Hair follicular keratinocyte (primary cell): ENCODE measurements around the gene FAM200B. TPM values are rescaled to one million over a fixed set of nuclear protein-coding genes. Genes with fewer than 3 reads are reported as not detected.

Experiments used
- total RNA-seq: library from RNA; depleted of rRNA; stranded (reverse); fragments of >200 nt; gene quantifications from 2 replicates; pipeline ENCODE4 v1.2.3, GENCODE V29; 2015

FAM200B gene
- total RNA-seq = 25.0 and 42.3 TPM in 2 replicates

DNA sequence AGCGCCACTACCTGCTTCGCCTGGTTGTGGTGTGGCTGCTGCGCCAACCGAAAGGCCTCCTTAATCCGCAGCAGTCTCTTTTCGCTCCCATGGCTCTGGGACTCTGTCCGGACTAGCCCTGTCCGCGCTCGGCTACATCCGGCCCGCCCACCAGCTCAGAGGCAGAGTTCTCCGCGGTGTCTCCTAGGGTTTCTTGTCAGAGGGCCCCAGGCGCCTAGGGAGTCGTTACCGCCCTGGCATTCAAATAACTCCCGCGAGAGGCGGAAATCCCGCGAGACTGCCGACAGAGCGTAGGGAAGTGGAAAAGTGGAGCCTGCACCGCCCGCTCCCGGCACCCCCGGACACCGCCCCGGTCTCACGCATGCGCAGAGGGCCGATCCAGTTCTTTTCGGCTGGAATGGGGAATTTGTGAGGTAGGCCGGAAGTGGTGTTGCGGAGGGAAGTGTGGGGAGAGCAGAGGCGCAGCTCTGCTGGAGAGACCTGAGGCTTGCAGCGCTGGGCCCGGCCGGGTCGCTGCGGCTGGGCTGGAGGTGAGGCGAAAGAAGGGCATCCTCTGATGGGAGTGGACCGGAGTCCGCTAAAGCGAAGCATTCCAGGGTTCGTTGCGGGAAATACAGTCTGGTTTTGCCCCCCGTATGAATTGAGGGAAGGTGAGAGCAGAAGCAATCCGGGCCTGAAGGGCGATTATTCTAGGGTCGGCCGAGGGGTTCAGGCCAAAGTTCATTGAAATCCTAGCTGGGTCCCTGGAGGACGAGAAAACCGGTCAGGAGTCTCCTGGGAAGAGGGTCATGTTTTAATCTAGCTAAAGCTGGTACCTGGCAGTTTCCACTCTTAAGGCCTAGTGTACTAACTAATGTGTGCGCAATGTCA is at the start of gene FAM200B:
Gene FAM200B, plus strand, starts transcription at position 456 of the 870 bp plus-strand sequence. CDS start 5,151 bp downstream, outside the sequence.

GRCh38 chr4:15655223-15656037 is 26.2 kb upstream of the FAM200B start, which contains the start of gene FBXL5:
Gene FBXL5 (minus strand): TSS chr4:15655357. CDS start chr4:15655287, 70 bp downstream.

GRCh38 chr4:15702941-15703403 is 21.3 kb downstream of the FAM200B start, which contains the start of gene BST1:
Gene BST1 (plus strand): TSS chr4:15703065. CDS start chr4:15703145, 80 bp downstream.

Other genes with a start within 250 kb of the FAM200B start
- gene CC2D2A, start 211.9 kb upstream of the FAM200B start, total RNA-seq = 9.7 and 19.1 TPM in 2 replicates
- gene FBXL5, start 26.5 kb upstream of the FAM200B start, total RNA-seq = 73.1 and 106 TPM in 2 replicates
- 0.46 and 1.7 TPM in 2 replicates for gene BST1, start 21.2 kb downstream of the FAM200B start, total RNA-seq
- gene CD38, start 96.5 kb downstream of the FAM200B start, total RNA-seq = not detected in 2 replicates